ENCODE measurements around the gene SCGB3A1.

- TF ChIP-seq EZH2phosphoT487 (IDR thresholded peaks at IDR 0.05; ENCODE audit: borderline replicate concordance, low read length) (no peak), CTCF (conservative IDR thresholded peaks at IDR 0.05; ENCODE audit: low read depth, low read length) (no peak), EZH2 (IDR thresholded peaks at IDR 0.05; ENCODE audit: low read length, unreplicated experiment) (no peak)
Measured at GRCh38 chr5:180595381-180596114, 4.2 kb upstream of the SCGB3A1 start.
